Breast epithelium (tissue), 4 donors: ENCODE results near the gene AOPEP. TPM values are rescaled to one million over a fixed set of nuclear protein-coding genes. Genes with fewer than 3 reads are reported as not detected.

Source experiments
- DNase-seq, 2 donors: peaks; one replicate each; pipeline ENCODE4 v3.0.0-alpha.2; 2019; ENCODE audit warnings: low spot score in 2 of 2
- H3K27ac ChIP-seq, 2 donors: fragments of 200-600 bp; sonication (generic) in 1 of 2; one replicate each; pipeline ENCODE4 v1.5.1; 2016 to 2019; ENCODE audit warnings: mild to moderate bottlenecking in 1 of 2
- H3K27me3 ChIP-seq, 2 donors: fragments of 200-600 bp; sonication (generic) in 1 of 2; one replicate each; pipeline versions ENCODE4 v1.5.1 to v1.6.0; 2017 to 2019; ENCODE audit warnings: control low read depth in 1 of 2, mild to moderate bottlenecking in 1 of 2
- H3K36me3 ChIP-seq: fragments of 200-600 bp; one replicate; pipeline ENCODE4 v1.5.1; 2019
- H3K4me1 ChIP-seq, 2 donors: fragments of 200-600 bp; sonication (generic); one replicate each; pipeline ENCODE4 v1.5.1; 2016 to 2019; ENCODE audit warnings: control low read depth in 1 of 2
- H3K4me3 ChIP-seq, 3 donors: fragments of 200-600 bp; sonication (generic); 1 replicate in 2 of 3; 2 replicates in 1 of 3; pipeline ENCODE4 v1.5.1; 2016 to 2019; ENCODE audit warnings: mild to moderate bottlenecking in 3 of 3, moderate library complexity in 2 of 3
- H3K9me3 ChIP-seq, 2 donors: fragments of 200-600 bp; sonication (generic) in 1 of 2; one replicate each; pipeline ENCODE4 v1.5.1; 2016 to 2019; ENCODE audit warnings: control low read depth in 1 of 2
- POLR2A ChIP-seq: fragments of 450-650 bp; IDR thresholded peaks from one replicate; pipeline ENCODE4 v1.6.1; 2016; ENCODE audit warnings: antibody characterized with exemption, mild to moderate bottlenecking, moderate library complexity
- POLR2AphosphoS5 ChIP-seq, 3 donors: sonication (generic); formaldehyde crosslinking; IDR thresholded peaks; one replicate each; pipeline ENCODE4 v1.6.1; 2017; ENCODE audit warnings: antibody characterized with exemption in 3 of 3
- intact Hi-C: fragments of 100-400 bp; cut with DNase I; formaldehyde crosslinking; loops from one replicate; pipeline ENCODE4 v1.15.1; 2023; ENCODE audit warnings: low total_unique reads
- total RNA-seq, 3 donors: library from RNA; depleted of rRNA; stranded (reverse); fragments of >200 nt; gene quantifications; one replicate each; pipeline ENCODE4 v1.1.0, GENCODE V29; 2016
- TF ChIP-seq, protein P1 (sequence below), 3 donors: fragments of 450-650 bp; IDR thresholded peaks; one replicate each; pipeline ENCODE4 v1.5.1; 2016 to 2017; ENCODE audit warnings: antibody characterized with exemption in 3 of 3, mild to moderate bottlenecking in 3 of 3, moderate library complexity in 3 of 3

Gene AOPEP
- total RNA-seq, 3 donors from 2014 or later: 15.5 to 94.1 (median 87.5) TPM

- TF ChIP-seq POLR2AphosphoS5 (IDR thresholded peaks at IDR 0.05): no peak
- no peak for TF ChIP-seq POLR2A
- TF ChIP-seq, protein P1, sequence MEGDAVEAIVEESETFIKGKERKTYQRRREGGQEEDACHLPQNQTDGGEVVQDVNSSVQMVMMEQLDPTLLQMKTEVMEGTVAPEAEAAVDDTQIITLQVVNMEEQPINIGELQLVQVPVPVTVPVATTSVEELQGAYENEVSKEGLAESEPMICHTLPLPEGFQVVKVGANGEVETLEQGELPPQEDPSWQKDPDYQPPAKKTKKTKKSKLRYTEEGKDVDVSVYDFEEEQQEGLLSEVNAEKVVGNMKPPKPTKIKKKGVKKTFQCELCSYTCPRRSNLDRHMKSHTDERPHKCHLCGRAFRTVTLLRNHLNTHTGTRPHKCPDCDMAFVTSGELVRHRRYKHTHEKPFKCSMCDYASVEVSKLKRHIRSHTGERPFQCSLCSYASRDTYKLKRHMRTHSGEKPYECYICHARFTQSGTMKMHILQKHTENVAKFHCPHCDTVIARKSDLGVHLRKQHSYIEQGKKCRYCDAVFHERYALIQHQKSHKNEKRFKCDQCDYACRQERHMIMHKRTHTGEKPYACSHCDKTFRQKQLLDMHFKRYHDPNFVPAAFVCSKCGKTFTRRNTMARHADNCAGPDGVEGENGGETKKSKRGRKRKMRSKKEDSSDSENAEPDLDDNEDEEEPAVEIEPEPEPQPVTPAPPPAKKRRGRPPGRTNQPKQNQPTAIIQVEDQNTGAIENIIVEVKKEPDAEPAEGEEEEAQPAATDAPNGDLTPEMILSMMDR (IDR thresholded peaks at IDR 0.05): no peak
- no peak for DNase-seq
- Histone ChIP-seq H3K27ac (peak overlapping the region; percentile 4 to 75), H3K4me3 (no peak overlapping the region), H3K9me3 (no peaks in the 10 kb centered on the region), H3K4me1 (peaks cover 8 to 12% of the 10 kb centered on the region in 2 donors), H3K36me3 (no peaks in the 10 kb centered on the region), H3K27me3 (no peaks in the 10 kb centered on the region)
- intact Hi-C loops: no loop called here
These were observed 199.4 kb downstream of the AOPEP start for GRCh38 chr9:94925751-94926430.

DNA sequence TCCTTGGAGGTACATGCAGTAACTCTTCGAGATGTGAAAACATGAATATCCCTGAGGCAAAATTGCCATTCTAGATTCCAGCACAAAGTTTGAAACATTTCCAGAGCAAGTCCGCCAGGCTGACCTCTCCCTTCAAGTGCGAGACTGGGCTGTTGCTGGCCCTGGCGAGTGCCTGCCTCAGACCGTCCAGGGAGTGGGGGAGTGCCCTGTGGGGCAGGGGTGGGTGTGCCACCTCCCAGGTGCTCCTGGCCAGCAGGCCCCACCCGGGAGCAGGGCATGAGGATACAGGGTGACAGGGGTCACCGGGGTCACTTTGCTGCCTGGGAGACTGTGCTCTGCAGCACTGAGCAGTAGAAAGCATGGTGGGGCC lies 199.9 kb downstream of the AOPEP start:
- Histone ChIP-seq H3K36me3 (no peaks in the 10 kb centered on the region), H3K27ac (peak overlapping the region in 1 of 2 donors; percentile 75), H3K4me1 (peaks cover 8 to 12% of the 10 kb centered on the region in 2 donors), H3K27me3 (no peaks in the 10 kb centered on the region), H3K9me3 (no peaks in the 10 kb centered on the region), H3K4me3 (no peak overlapping the region)
- TF ChIP-seq, protein P1 (IDR thresholded peaks at IDR 0.05): no peak
- TF ChIP-seq POLR2AphosphoS5 (IDR thresholded peaks at IDR 0.05) (no peak), POLR2A (no peak)
- intact Hi-C loops: no loop called here
- DNase-seq: no peak

DNA sequence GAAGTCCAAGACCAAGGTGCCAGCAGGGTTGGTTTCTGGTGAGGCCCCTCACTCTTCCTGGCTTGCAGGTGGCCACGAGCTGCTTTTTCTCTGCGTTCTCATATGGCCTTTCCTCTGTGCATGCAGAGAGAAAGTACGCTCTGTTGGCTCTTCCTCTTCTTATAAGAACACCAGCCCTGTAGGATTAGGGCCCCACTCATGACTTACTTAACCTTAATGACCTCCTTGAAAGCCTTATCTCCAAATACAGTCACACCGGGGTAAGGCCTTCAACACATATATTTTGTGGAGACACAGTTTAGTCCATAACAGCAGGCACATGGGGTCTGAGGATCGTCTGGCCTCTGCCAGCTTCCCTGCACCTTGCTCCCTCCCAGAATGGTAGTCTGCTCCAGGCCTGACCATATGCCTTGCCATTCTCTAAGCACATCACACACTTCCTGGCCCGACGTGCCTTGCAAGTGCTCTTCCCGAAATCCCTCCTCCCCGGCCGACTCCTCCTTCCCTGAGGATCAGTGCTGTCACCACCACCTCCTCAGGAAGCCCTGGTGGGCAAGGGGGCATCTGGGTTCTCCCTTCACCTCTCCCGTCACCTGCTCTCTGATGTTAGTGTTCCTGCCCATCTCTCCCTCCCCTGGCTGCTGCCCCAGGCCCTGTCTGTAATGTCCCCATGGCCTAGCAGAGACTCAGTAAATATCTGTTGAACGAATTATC lies 200.7 kb downstream of the AOPEP start:
- H3K4me3 ChIP-seq: no peak overlapping the region

DNA sequence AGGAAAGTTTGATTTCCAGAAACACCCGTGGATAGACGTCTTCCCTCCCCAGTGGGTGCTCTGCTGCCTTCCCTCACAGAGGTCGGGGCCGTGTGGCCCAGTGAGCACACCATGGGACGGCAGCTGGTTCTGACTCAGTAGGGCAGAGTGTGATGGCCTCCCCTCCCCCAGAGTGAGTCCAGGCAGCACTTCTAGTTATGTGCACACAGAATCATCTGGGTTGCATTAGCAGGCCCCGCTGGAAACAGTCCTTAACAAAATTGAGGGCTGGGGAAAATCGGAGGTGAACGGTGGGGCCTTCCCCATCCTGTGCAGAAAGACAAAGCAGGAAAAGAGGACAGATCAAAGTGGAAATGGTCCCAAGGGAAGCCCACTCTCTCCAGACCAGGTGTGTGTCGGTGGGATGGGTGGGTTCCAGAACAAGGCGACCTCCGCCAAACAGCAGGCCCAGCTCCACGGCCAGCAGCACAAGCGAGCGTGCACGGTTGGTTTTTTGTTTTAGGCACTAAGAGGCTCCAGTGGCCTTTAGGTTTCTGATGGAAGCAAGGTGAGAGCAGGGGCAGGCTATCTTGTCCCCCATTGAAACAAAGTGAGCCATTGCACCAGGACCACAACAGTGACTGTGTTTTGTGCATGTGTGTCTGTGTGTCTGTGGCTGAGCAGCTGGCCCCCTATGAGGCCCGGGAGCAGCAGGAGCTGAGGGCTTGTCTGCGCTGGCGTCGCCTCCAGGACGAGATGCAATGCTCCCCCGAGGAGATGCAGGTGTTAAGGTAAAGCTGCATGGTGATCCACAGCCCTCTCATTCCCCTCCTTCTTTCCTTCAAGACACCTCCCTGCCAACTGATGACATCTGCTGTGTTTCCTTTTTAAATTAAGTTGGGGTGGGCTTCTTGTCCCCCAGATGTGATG lies 201.5 kb downstream of the AOPEP start:
- TF ChIP-seq, protein P1 (IDR thresholded peaks at IDR 0.05): no peak
- TF ChIP-seq POLR2AphosphoS5 (IDR thresholded peaks at IDR 0.05) (no peak), POLR2A (no peak)
- no peaks in the 10 kb centered on the region for H3K27me3 ChIP-seq
- H3K36me3 ChIP-seq: no peaks in the 10 kb centered on the region
- H3K4me3 ChIP-seq: no peak overlapping the region
- DNase-seq: no peak
- peak overlapping the region in 1 of 2 donors; percentile 7 for H3K27ac ChIP-seq
- no peaks in the 10 kb centered on the region for H3K9me3 ChIP-seq
- intact Hi-C loops: no loop called here
- H3K4me1 ChIP-seq: peaks cover 5 to 8% of the 10 kb centered on the region in 2 donors

More for the DNA sequence above, 200.7 kb downstream of the AOPEP start:
- TF ChIP-seq, protein P1 (IDR thresholded peaks at IDR 0.05): no peak
- TF ChIP-seq POLR2A (no peak), POLR2AphosphoS5 (IDR thresholded peaks at IDR 0.05) (no peak)
- no peaks in the 10 kb centered on the region for H3K36me3 ChIP-seq
- peaks cover 6 to 8% of the 10 kb centered on the region in 2 donors for H3K4me1 ChIP-seq
- intact Hi-C loops: no loop called here
- DNase-seq: no peak
- no peak overlapping the region for H3K27ac ChIP-seq
- H3K27me3 ChIP-seq: no peaks in the 10 kb centered on the region
- no peaks in the 10 kb centered on the region for H3K9me3 ChIP-seq
